H1 (cell line): ENCODE results near the gene CDC7. TPM values are rescaled to one million over a fixed set of nuclear protein-coding genes. Genes with fewer than 3 reads are reported as not detected.

ENCODE experiments used
- CHD2 ChIP-seq: IDR thresholded peaks from 2 replicates; pipeline ENCODE4 v1.6.1; 2012; ENCODE audit warnings: low read length, improper control_type of control experiment
- CTBP2 ChIP-seq: IDR thresholded peaks from 2 replicates; pipeline ENCODE4 v1.7.0; 2011; ENCODE audit warnings: borderline replicate concordance, mild to moderate bottlenecking, moderate library complexity, mixed read lengths, low read length; ENCODE audit not compliant: insufficient read depth, insufficient read length
- EZH2 ChIP-seq: fragments of 200-600 bp; sonication (generic); IDR thresholded peaks from 2 replicates; pipeline ENCODE4 v1.7.1; 2012; ENCODE audit warnings: low read depth, mild to moderate bottlenecking, moderate library complexity, low read length, inconsistent platforms; ENCODE audit not compliant: severe bottlenecking
- GTF2F1 ChIP-seq: IDR thresholded peaks from 2 replicates; pipeline ENCODE4 v1.6.1; 2012; ENCODE audit warnings: low read depth, low read length, improper control_type of control experiment, borderline replicate concordance
- POU5F1 ChIP-seq: IDR thresholded peaks from 2 replicates; pipeline ENCODE4 v1.6.1; 2011; ENCODE audit warnings: low read depth, mild to moderate bottlenecking, low read length, moderate library complexity
- SRF ChIP-seq: IDR thresholded peaks from 2 replicates; pipeline ENCODE4 v1.6.1; 2011; ENCODE audit warnings: mild to moderate bottlenecking, low read depth, low read length, moderate library complexity
- polyA plus RNA-seq, 7 experiments: library from polyadenylated mRNA; depleted of rRNA in 3 of 7; stranded (reverse) in 5 of 7; unstranded in 2 of 7; fragments of >200 nt in 5 of 7; fragments of 200-250 nt in 2 of 7; gene quantifications; 1 replicate in 5 of 7; 2 replicates in 1 of 7; 4 replicates in 1 of 7; pipeline versions ENCODE4 v1.2.1 to v1.2.3, GENCODE V29; 2011 to 2013; ENCODE audit warnings: missing spikeins in 2 of 7, mixed read lengths in 2 of 7
- total RNA-seq: library from RNA; stranded (reverse); fragmentation: NEBNext Ultra II Directional; extraction: Animal tissue kit (Norgen Biotek cat#: 25700); gene quantifications from 2 replicates; pipeline ENCODE4 v1.2.1, GENCODE V29; 2021

CDC7 gene
- total and polyA plus RNA-seq, 2 of the 8 experiments (the other 6 are each of a cell fraction or from before 2014, with no cell fraction given), result 12.2 to 34.4 TPM

GRCh38 chr1:91498035-91498434 lies 2.6 kb upstream of the CDC7 start (continued):
- TF ChIP-seq CTBP2 (no peak), CHD2 (no peak), POU5F1 (no peak), EZH2 (no peak), SRF (no peak), GTF2F1 (no peak)
